HL-60 (cell line): ENCODE results near the gene IRF7.

ENCODE experiments used
- CTCF ChIP-seq: IDR thresholded peaks from one replicate; pipeline ENCODE4 v1.5.1; 2011; ENCODE audit warnings: low read length, control low read depth, inconsistent platforms; ENCODE audit not compliant: insufficient read depth
- GABPA ChIP-seq: IDR thresholded peaks from 2 replicates; pipeline ENCODE4 v1.6.1; 2012; ENCODE audit warnings: low read depth
- POLR2AphosphoS5 ChIP-seq: IDR thresholded peaks from 2 replicates; pipeline ENCODE4 v1.6.1; 2012; ENCODE audit warnings: low read depth
- REST ChIP-seq: IDR thresholded peaks from 2 replicates; pipeline ENCODE4 v1.6.1; 2012; ENCODE audit warnings: low read depth; ENCODE audit not compliant: insufficient replicate concordance

DNA sequence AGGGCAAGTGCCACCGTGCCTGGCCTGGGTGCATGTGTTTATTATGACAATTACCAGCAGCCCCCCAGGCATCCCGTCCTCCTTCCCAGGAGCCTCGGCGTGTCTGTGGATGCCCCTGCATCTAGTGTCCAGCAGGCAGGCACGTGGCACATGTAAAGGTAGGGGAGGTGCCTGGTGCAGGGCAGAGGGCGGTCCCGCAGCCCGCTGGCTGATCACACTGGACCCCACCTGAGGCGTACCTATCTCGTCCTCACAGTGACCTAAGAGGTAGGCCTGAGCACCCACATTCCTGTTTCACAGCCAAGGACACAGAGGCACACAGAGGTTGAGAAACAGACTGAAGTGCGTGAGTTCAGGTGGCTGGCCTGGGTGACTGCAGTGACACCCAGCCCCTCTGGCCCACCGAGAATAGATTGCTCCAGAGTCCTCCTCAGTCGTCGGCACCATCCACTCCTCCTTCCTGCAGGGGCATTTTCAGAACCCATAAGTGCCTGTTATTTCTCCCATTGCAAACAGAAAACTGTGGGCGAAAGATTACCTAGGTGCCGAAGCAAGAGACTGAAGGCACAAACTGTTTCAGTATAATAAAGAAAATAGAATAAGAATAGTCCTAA is 42.5 kb downstream of the IRF7 start:
- no peak for TF ChIP-seq CTCF
- TF ChIP-seq POLR2AphosphoS5 = no peak
- no peak for TF ChIP-seq GABPA
- TF ChIP-seq REST = no peak
